SJSA1 (cell line): ENCODE measurements around the gene FTO. TPM values are rescaled to one million over a fixed set of nuclear protein-coding genes. Genes with fewer than 3 reads are reported as not detected.

Experiments used
- DNase-seq, 2 experiments: peaks; one replicate each; pipeline ENCODE4 v3.0.0-alpha.2; 2015 to 2020; ENCODE audit warnings: low spot score in 2 of 2, low read depth in 1 of 2
- H3K27ac ChIP-seq: fragments of 250-450 bp; sonication (Bioruptor Pico); 2 replicates; pipeline ENCODE4 v1.5.1; 2020; ENCODE audit warnings: mild to moderate bottlenecking, moderate library complexity
- H3K27me3 ChIP-seq: fragments of 250-450 bp; sonication (Bioruptor Pico); replicated peaks from 2 replicates; pipeline ENCODE4 v1.5.1; 2020; ENCODE audit warnings: mild to moderate bottlenecking, moderate library complexity
- H3K36me3 ChIP-seq: fragments of 250-450 bp; sonication (Bioruptor Pico); 2 replicates; pipeline ENCODE4 v1.5.1; 2020; ENCODE audit warnings: mild to moderate bottlenecking
- H3K4me1 ChIP-seq: fragments of 250-450 bp; sonication (Bioruptor Pico); replicated peaks from 2 replicates; pipeline ENCODE4 v1.6.1; 2021; ENCODE audit warnings: mild to moderate bottlenecking
- H3K4me3 ChIP-seq: fragments of 250-450 bp; sonication (Bioruptor Pico); 2 replicates; pipeline ENCODE4 v1.5.1; 2020; ENCODE audit warnings: mild to moderate bottlenecking
- H3K9me3 ChIP-seq: fragments of 250-450 bp; sonication (Bioruptor Pico); replicated peaks from 2 replicates; pipeline ENCODE4 v1.5.1; 2020; ENCODE audit warnings: mild to moderate bottlenecking
- total RNA-seq: library from RNA; depleted of rRNA; stranded (reverse); fragments of >200 nt; shearing (Covaris generic); gene quantifications from 2 replicates; pipeline ENCODE4 v1.2.3, GENCODE V29; 2014

FTO gene
- total RNA-seq, 1 experiment from 2014 or later = 106 TPM

DNA sequence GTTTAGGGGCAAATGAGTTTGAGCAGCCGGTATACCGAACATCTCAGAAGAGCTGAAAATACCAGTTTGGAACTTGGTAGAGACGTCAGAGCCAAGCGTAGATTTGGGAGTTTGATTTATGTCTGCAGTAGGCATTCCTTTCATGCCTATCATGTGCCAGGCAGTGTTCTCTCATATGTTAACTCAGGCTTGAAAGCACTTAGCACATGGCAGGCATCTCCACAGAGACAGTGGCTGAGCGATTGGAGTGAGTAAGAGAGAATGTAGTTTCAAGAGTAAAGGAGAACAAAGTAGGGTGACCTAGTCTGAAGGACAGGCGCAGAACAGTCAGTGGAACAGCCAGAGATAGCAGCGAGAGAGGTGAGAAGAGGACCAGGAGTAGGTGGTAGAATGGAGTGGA lies 207.0 kb downstream of the FTO start:
- no peak overlapping the region for H3K4me3 ChIP-seq
- no peaks in the 10 kb centered on the region for H3K27me3 ChIP-seq

DNA sequence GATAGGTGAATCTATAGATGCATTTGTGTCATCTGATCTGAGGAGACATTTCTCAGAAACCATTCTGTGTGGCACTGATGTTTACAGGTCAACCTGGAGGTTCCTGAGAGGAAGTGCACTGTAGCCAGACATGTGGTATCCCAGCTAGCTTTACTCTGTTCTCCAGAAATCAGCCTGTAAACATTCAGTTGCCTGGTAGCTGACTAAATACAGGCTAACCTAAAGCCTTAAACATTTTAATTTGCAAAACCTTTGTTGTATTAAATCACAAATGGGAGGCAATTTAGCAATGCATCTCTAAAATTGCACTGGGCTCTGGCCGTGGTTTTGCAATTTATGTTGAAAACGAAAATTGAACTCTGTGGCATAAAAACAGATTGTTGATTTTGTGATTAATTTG lies 207.6 kb downstream of the FTO start:
- H3K4me3 ChIP-seq = no peak overlapping the region
- DNase-seq = no peak

More for the DNA sequence above, 207.0 kb downstream of the FTO start:
- Histone ChIP-seq H3K9me3 (no peaks in the 10 kb centered on the region; the same call in 1 of the 2 replicates), H3K4me1 (peaks cover 28% of the 10 kb centered on the region), H3K36me3 (no peaks in the 10 kb centered on the region), H3K27ac (no peak overlapping the region)
- DNase-seq = no peak

DNA sequence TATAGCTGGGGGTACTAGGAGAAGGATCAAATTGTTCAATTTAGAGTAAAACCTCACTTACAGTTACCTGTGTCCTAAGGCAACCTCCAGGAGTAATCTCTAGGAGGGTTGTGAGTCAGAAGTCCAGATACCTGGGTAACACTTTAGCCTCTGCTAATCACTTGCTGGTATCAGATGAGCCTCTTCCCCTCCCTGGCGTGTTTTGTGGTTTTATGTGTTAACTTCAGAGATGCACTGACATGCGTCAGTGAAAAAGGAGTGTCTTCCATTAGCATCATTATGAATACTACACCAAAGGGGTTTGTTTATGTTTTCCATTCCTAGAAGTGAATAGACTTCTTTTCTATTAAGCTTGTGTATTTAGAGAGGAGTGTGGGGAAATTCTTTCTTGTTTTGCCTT lies 208.2 kb downstream of the FTO start:
- Histone ChIP-seq H3K36me3 (no peaks in the 10 kb centered on the region), H3K4me3 (no peak overlapping the region), H3K4me1 (peaks cover 28% of the 10 kb centered on the region), H3K27me3 (no peaks in the 10 kb centered on the region), H3K27ac (peak overlapping the region; percentile 87), H3K9me3 (no peaks in the 10 kb centered on the region)
- peak; percentile 46 to 84 for DNase-seq

More for the DNA sequence above, 207.6 kb downstream of the FTO start:
- Histone ChIP-seq H3K36me3 (no peaks in the 10 kb centered on the region), H3K27me3 (no peaks in the 10 kb centered on the region), H3K27ac (no peak overlapping the region), H3K9me3 (no peaks in the 10 kb centered on the region; the same call in 1 of the 2 replicates), H3K4me1 (peaks cover 28% of the 10 kb centered on the region)

DNA sequence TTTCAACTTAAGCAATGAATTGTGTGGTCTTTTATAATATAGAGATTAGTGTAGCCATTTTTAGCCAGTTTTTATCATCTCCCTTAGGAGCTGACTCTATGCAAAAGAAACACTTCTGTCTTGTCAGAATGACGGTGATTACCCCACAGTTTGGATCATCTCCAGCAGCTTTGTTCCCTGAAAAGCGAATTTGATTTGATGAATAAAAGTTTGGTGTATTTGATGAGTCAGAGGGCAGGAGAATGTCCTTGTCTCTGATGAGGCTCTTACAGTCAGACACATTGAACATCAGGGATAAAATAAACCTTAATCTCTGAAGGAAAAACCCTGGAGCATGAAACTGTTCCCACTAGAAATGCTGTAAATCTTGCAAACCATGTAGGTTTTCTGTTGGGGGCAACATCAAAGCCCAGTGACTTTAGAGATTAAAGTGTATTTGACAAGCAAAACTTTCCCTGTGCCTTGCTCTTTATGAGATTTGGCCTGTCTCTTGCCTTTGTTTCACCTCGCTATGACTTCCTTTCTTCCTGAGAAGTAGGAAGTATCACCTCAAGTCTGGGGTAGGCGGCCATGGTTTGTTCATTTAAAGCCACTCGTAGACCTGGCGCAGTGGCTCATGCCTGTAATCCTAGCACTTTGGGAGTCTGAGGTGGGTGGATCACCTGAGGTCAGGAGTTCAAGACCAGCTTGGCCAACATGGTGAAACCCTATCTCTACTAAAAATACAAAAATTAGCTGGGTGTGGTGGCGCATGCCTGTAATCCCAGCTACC lies 209.3 kb downstream of the FTO start:
- Histone ChIP-seq H3K9me3 (no peaks in the 10 kb centered on the region), H3K4me1 (peaks cover 28% of the 10 kb centered on the region), H3K4me3 (no peak overlapping the region), H3K36me3 (no peaks in the 10 kb centered on the region), H3K27me3 (no peaks in the 10 kb centered on the region), H3K27ac (peak overlapping the region; percentile 87)
- peak; percentile 70 to 87 for DNase-seq

DNA sequence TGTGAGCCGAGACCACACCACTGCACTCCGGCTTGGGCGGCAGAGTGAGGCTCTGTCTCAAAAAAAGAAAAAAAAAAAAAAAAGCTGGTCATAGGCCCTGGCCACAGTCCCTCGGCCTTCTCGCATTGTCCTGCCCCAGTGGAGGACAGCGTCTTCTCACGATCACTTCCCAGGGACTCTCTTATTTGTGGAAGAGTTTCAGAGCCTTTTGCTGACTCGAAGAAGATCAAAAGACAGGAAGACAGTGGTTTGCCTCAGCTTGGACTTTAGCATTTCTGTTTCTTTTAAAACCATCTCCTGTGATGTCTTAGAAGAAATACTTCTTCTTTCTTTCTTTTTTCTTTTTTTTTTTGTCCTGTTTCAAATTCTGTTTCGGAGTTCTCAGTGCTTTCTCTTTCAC lies 210.0 kb downstream of the FTO start:
- peak overlapping the region; percentile 87; the same call in 1 of the 2 replicates for H3K27ac ChIP-seq
- H3K9me3 ChIP-seq = no peaks in the 10 kb centered on the region
- no peaks in the 10 kb centered on the region for H3K27me3 ChIP-seq
- no peak for DNase-seq
- H3K4me1 ChIP-seq = peaks cover 28% of the 10 kb centered on the region
- no peaks in the 10 kb centered on the region for H3K36me3 ChIP-seq
- no peak overlapping the region for H3K4me3 ChIP-seq

DNA sequence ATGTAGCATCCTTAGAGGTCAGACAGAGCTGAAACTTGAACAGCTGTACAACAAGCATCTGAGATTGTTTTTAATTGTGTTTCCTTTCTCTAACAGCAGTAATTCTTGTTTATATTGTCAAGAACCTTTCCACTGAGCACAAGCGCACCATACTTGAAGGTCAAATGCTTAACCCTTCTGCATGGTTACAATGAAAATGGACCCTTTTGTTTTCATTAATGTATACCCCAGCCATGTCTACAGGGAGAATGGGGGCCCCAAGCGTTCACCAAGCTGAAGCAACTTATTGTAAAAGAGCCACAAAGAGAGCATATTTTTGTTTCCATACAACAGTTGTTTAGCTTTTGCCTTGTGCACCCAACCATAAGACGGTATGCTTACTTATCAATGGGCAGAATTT lies 210.8 kb downstream of the FTO start:
- Histone ChIP-seq H3K36me3 (no peaks in the 10 kb centered on the region), H3K9me3 (no peaks in the 10 kb centered on the region), H3K27me3 (no peaks in the 10 kb centered on the region), H3K27ac (no peak overlapping the region), H3K4me3 (no peak overlapping the region), H3K4me1 (peaks cover 28% of the 10 kb centered on the region)
- DNase-seq = no peak

DNA sequence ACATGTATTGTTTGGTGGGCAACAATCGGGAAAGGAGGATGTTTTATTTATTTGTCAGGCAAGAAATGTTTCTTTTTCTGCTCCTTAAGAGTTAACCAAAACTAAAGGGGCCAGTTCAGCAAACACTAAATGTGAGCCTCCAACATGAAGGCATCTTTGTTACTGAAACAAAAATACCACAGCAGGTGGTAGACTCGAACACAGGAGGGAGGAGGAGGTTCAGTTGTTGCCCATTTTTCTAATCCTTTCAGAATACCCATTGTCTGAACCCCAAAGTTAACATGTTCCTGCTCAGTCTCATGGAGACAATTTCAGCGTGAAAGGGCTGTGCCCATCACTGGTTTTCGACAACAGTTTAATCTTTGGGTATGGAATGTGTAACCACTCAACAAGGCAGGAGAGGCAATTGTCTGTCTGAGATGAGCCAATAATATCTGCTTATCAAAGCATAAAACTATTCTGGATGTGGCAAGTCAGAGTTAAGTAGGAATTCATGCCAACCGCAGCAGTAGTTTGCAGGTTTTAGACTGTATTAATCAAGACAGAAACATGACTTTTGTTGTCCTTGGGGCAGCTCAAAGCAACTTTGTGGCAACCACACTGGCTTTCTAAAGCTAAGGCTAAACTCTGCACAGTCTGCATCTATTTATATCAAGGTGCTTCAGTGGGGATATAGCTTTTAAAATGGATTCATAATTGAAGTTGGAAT lies 211.7 kb downstream of the FTO start:
- no peaks in the 10 kb centered on the region for H3K9me3 ChIP-seq
- no peak overlapping the region for H3K4me3 ChIP-seq
- DNase-seq = no peak
- no peaks in the 10 kb centered on the region for H3K27me3 ChIP-seq
- no peak overlapping the region for H3K27ac ChIP-seq
- H3K36me3 ChIP-seq = no peaks in the 10 kb centered on the region
- H3K4me1 ChIP-seq = peaks cover 28% of the 10 kb centered on the region

DNA sequence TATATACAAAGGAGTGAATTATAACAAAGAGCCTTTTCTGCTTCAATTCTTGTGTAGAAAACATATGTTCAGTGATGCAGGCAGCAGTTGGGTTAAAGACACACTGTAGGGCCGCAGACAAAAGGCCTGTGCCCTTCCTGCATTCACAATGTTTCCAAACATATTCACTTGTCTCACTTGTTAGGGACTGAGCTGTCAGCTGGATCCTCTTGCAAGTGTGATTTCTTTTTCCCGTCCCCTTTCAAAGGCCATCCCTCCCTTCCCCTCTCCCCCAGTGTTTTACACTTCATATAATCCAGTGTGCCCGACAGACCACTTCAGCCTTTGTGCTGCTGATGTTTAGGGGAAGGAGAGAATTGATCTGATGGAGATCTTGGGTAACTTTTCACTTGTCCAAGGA lies 217.0 kb downstream of the FTO start:
- Histone ChIP-seq H3K27ac (no peak overlapping the region), H3K27me3 (no peaks in the 10 kb centered on the region), H3K9me3 (no peaks in the 10 kb centered on the region), H3K36me3 (no peaks in the 10 kb centered on the region), H3K4me1 (peaks cover 5% of the 10 kb centered on the region; the same call in 1 of the 2 replicates), H3K4me3 (no peak overlapping the region)
- no peak for DNase-seq

DNA sequence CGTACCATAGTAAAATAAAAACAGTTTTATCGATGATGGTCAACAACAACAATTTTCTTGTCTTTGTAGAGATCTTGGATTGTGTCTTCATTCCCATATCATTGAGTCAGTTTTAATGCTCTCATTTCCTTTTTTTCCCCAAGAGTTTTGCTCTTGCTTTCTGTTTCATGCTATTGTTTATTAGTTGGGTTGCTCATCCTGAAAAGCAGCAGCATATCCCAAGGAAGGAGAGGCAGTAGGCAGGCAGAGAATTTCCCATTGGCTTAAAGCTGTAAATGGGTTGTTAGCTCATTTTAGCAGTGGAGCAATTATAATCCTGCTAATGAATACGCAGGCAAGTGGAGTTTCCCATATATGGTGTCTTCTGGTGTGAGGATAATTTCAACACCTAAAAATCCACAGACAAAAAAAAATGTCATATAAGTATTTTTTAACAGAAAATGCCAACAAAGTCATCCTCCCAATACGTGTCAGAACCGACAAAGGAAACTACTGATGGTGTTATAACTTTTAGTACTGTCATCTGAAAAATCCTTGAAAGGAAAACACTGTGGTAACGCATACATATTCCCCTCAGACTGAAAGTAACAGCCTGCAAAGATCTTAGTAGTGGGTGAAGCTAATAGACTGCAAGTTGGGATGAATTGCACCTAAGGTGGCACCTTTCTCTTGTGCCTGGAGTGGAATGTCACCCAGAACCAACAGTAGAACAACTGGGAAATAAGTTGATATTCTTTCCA lies 218.3 kb downstream of the FTO start:
- Histone ChIP-seq H3K4me3 (no peak overlapping the region), H3K27ac (no peak overlapping the region), H3K9me3 (no peaks in the 10 kb centered on the region), H3K27me3 (no peaks in the 10 kb centered on the region), H3K4me1 (peaks cover 5% of the 10 kb centered on the region; the same call in 1 of the 2 replicates), H3K36me3 (no peaks in the 10 kb centered on the region)
- no peak for DNase-seq

DNA sequence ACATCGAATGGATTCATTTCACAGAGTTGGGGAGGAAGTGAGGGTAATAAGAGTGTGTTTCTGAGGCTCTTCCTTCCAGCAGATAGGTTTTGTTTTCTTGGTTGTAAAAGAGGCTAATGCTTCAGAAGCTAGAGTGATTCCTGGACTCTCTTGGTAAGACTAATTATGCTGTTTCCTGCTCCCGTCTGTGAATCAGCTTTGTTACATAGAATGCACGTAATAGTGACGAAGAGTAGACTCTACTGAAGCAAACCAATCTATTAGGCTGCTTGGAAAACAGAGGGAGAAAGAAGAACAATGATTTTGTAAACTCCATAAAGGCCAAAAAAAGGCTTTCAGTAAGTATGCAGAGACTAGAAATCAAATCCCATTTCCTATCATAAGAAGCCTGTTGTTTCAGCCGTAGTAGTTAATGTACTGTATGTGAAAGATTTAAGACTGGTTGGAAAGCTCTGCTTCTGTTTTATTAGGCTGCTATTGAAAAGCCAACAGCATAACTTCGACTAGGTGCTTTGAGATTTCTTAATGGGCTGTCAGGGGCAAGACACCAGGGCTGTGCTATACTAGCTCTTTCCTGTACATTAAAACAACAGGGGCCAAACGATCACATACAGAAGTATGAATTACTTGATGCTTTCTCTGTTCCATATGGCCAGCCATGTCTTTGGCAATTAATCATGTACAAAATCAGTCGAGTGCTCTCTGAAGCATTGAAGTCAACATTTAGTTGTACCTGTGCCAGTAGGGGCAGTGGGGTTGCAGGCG lies 219.0 kb downstream of the FTO start:
- no peak overlapping the region for H3K27ac ChIP-seq
- no peaks in the 10 kb centered on the region for H3K36me3 ChIP-seq
- DNase-seq = no peak
- no peaks in the 10 kb centered on the region for H3K9me3 ChIP-seq
- peaks cover 5% of the 10 kb centered on the region; the same call in 1 of the 2 replicates for H3K4me1 ChIP-seq
- no peaks in the 10 kb centered on the region for H3K27me3 ChIP-seq
- H3K4me3 ChIP-seq = no peak overlapping the region

DNA sequence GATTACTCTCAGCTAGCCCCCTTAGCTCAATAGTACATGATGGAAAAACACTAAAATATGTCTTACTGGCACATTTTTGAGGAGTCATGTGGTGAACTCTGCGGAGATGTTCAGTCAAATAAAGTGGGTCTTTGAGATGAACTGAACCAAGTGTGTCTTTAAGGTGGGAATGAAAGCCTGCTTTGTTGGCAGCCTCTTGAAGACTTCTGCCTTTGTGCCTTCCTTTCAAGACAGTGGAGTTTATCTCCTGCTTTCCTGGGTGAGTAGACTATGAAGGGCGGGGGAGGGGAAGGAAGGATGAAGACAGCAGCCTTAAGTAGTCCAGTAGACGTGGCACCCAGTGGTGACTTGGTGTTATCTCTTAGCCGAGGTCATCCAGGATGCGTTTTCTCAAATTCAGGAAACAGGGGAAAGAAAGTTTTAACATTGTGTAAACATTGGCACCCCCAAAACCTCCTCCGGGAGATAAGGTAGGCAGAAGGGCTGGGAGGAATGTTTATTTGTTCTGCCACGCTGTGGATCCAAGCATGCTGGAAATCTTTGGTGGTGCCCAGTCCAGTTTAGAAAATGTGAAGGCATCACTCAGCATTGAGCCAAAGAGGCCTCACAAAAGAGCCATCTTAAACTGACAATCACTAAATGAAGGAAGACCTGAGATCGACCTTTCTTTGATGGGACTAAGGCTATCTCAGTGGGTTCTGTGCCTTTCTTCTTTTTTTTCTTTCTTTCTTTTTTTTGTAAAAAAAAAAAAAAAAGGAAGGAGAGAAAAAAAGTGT lies 220.6 kb downstream of the FTO start:
- Histone ChIP-seq H3K9me3 (no peaks in the 10 kb centered on the region), H3K36me3 (no peaks in the 10 kb centered on the region), H3K4me1 (peaks cover 5% of the 10 kb centered on the region; the same call in 1 of the 2 replicates), H3K27ac (no peak overlapping the region), H3K4me3 (no peak overlapping the region), H3K27me3 (no peaks in the 10 kb centered on the region)
- DNase-seq = no peak

DNA sequence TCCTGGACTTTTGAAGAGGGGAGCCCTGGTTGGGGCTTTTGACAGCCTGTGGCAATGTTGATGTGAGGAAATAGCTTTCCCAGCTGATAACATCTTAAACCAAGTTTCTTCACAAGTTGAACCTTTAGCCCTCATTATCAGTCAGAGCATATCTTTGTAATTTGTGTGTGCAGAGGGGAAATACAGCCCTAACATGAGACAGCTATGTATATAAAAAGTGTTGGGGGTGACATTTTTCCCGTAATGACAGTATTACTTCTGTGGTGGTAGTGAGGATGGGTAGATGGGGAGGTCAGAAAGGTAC lies 221.1 kb downstream of the FTO start:
- no peaks in the 10 kb centered on the region for H3K36me3 ChIP-seq
- H3K4me3 ChIP-seq = no peak overlapping the region
- no peaks in the 10 kb centered on the region for H3K9me3 ChIP-seq
- no peaks in the 10 kb centered on the region for H3K27me3 ChIP-seq
- H3K27ac ChIP-seq = no peak overlapping the region
- no peak for DNase-seq
- peaks cover 5% of the 10 kb centered on the region; the same call in 1 of the 2 replicates for H3K4me1 ChIP-seq

DNA sequence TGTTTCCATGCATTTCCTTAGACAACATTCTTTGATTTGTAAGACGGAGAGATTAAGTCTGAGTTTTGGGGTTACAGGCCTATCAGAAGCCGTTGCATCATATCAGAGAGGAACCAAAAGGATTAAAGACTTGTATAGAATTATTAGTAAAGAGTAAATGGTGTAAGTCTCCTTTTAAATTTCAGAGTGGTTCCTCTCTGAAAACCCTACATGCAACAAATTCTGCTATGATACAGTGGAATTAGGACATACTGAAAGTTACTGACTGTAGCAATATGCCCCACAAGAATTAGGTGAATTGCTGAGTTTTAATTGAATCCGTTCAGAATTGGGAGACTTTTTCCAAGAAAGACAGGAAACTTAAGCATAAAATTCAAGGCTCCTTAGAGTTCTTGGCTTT lies 221.6 kb downstream of the FTO start:
- no peak for DNase-seq
- Histone ChIP-seq H3K4me3 (no peak overlapping the region), H3K9me3 (no peaks in the 10 kb centered on the region), H3K4me1 (peaks cover 5% of the 10 kb centered on the region; the same call in 1 of the 2 replicates), H3K27me3 (no peaks in the 10 kb centered on the region), H3K27ac (no peak overlapping the region), H3K36me3 (no peaks in the 10 kb centered on the region)
